ENCODE measurements around the gene CCT6B.

- TF ChIP-seq CTCF (IDR thresholded peaks at IDR 0.05) (no peak), POLR2A (IDR thresholded peaks at IDR 0.05) (no peak)
Observed at GRCh38 chr17:34996422-34997285, 35.4 kb upstream of the CCT6B start.
